ENCODE data around the gene ELP5.

The ELP5 gene, protein sequence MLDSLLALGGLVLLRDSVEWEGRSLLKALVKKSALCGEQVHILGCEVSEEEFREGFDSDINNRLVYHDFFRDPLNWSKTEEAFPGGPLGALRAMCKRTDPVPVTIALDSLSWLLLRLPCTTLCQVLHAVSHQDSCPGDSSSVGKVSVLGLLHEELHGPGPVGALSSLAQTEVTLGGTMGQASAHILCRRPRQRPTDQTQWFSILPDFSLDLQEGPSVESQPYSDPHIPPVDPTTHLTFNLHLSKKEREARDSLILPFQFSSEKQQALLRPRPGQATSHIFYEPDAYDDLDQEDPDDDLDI

DNA sequence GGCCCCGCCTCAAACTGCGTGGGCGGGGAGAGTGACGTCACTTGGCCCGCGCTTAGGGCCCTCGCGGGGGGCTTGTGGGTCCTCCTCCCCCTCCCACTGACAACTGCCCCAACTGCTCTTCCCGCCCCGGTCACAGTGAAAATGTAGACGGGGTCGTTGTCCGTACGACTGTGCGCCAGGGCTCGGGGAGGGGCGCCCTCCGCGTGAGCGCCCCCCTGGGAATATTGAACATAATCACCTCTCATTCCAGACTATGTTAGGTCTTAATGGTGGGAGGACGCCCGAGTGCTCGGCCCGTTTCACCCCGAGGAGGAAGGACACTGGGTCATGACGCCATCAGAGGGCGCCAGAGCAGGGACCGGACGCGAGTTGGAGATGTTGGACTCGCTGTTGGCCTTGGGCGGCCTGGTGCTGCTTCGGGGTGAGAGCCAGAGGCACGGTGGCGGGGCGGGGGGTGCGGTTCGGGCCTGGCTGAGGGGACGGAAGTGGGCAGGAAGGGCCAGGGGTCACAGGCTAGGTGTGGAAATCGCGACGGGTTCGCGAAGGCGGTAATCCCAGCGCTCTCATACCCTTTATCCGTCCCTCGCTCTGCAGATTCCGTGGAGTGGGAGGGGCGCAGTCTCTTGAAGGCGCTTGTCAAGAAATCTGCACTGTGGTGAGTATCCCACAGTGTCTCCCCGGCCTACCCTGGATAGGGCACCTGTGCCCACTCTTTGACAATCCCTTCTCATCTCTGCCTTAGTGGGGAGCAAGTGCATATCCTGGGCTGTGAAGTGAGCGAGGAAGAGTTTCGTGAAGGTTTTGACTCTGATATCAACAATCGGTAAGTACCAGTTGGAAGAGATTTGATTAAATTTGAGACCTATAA, at the start of gene ELP5:
Gene ELP5, plus strand, starts transcription at position 40 of the 868 bp plus-strand sequence. Its CDS starts 336 bp downstream, at position 376.
- peak; percentile 89 for DNase-seq

DNA sequence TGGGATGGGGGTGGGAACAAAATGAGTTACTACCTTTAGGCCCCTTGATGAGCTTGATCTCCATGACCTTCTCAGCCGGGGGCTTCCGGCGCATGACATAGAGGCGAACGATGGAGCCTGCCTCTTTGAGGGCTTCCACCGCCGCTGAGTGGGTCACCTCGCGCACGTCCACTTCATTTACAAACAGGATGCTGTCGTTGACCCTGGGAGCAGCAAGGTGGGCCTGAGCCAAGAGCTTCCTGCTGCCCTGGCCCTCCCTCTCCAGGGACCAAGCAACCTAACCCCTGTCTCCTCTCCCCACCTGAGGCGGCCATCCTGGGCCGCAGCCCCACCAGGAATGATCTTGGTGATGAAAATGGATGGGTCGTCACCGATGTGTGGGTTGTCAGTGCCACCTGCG, 48.6 kb upstream of the ELP5 start:
- DNase-seq: no peak

DNA sequence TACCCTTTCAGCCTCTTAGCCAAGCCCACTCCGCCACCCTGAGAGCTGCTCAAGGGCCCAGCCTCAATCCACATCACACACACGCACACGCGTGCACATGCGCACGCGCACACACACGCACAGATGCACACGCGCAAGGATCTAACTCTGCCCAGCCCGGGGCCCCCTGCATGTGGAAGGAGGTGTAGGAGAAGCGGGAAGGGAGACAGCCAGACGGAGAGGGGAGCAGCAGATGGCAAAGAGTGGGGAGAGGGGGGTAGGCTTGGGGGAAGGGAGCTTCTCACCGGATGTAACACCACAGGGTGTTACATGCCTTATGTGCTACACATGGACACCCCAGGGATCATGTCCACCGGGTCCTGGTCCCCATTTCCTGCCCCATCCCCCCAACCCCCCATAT, 47.7 kb upstream of the ELP5 start:
- peak; percentile 61 for DNase-seq

DNA sequence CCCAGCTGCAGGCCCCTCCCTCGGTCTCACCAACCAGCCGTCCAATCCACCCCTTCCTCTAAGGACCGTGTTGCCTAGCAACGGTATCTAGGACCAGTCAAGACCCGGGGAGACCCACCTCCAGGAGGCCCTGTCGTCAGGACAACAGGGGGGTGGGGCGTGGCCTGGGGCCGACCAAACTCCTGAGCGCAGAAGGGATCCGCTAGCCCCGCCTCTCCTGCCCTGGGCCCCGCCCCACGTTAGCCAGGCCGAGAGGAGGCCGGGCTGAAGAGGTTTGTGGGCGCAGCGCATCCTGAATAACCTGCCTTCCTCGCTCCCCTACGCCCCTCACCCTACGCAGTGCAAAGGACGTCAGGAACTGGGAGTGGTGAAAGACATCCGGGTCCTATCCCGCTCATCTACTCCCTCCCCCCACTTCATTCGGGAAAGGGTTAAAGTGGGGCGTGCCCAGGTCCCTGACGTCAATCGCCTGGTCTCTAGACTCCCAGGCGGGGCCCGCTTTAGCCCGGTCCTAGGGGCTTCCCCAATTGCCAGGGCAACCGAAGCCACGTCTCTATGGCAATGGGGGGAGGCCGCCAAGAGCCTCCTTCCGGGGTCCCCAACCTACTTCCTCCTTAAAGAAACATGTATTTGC, 47.1 kb upstream of the ELP5 start:
- DNase-seq: peak; percentile 96

DNA sequence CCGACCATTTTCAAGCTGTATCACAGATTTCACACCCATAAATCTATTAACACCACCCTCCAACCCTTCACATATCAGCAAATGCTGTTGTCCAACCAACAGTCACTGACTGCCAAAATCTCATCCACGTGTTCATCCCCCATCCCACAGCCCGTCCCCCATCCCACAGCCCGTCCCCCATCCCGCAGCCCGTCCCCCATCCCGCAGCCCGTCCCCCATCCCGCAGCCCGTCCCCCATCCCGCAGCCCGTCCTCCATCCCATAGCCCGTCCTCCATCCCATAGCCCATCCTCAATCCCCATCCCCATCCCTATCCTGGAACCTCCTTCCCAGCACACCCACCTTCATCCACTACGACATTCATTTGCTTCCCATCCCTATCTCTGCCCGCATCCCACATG, 46.5 kb upstream of the ELP5 start:
- DNase-seq: no peak

DNA sequence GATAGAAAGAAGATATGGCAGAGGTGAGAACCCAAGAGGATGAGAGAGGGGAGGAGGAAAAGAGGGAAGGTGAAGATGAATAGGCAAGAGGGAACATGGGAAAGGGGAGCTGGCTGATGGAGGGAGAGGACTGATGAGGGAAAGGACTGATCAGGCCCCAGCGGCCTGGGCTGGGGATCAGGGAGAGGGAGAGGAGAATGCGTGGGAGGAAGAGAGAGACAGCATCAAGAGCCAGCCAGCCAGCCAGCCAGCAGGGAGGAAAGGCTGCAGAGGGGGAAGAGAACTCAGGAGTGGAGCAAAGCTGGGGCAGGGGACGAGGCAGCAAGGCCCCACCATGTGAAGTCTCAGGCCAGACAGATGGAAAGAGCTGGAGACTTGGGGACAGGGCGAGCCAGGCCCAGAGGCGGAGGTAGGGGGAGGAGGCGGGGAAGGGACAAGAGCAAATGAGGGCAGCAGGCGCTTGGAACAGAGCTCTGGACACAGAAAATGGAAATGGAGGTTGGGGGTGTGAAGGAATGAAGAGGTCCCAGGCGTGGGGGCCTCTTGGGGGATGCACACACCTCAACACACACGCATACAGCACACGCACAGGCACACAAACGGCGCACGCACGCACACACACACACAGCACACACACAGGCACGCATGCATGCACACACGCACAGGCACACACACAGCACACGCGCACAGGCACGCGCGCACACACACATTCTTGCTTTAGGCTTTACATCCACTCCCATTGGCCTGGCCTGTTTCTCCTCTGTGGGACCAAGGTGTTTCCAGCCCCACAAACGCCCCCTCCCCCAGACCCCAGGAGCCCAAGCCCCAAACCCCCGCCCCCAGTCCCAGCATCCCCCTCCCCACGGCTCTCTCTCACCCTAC, 44.7 kb upstream of the ELP5 start:
- no peak for DNase-seq

DNA sequence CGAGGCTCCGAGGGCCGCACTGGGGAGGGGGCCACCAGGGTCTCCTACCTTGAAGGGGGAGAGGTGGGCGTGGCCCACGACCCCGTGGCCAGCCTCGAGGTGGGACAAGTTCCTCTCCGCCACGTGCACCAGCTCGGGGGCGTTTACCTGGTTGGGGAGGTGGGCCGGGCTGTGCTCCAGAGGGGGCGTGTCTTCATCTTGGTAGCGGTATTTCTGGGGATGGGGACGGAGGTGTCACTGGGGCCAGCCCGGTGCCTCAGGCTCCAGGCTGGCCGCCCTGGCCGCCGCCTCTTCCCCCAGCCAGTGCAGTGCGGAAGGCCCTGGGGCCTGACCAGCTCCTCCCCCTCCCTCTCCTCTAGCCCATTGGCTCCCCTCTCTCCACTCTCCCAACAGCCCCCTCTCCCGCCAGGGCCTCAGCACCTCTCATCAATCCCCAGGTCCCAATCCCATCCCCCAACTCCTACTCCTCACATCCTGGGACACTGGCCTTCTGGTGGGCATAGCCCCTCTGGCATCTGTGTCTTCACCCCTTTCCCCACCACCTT, 43.9 kb upstream of the ELP5 start:
- no peak for DNase-seq

DNA sequence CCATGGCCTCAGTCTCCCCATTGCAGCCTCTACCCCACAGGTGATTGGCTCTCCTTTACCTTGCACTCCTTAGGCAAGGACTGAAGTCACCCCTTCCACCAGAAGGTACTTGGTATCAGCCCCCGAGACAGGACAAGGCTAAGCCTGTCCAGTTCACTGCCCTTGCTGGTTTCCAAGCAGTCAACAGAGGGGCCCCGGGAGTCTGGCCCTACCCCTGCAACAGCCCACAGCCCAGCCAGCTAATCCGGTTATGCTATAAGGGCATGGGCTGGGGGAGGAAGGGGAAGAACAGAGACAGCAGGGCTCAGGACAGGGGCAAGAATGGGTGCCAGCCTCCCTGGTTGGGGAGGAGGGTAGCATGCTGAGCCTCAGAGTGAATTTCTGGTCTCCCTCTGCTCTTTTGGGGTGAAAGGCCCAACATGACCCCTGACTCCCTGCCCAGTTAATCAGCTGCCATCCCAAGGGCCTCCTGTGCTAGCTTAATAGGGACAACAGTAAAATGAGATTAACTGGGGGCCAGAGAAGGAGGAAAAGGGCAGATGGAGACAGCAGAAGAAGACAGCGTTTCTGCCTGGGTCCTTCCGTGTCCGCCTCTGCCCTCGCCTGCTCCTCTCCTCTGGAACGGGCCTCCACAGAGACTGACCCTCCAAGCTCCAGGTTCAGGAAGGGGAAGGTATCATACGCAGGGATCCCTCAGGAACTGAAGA, 43.1 kb upstream of the ELP5 start:
- DNase-seq: no peak

DNA sequence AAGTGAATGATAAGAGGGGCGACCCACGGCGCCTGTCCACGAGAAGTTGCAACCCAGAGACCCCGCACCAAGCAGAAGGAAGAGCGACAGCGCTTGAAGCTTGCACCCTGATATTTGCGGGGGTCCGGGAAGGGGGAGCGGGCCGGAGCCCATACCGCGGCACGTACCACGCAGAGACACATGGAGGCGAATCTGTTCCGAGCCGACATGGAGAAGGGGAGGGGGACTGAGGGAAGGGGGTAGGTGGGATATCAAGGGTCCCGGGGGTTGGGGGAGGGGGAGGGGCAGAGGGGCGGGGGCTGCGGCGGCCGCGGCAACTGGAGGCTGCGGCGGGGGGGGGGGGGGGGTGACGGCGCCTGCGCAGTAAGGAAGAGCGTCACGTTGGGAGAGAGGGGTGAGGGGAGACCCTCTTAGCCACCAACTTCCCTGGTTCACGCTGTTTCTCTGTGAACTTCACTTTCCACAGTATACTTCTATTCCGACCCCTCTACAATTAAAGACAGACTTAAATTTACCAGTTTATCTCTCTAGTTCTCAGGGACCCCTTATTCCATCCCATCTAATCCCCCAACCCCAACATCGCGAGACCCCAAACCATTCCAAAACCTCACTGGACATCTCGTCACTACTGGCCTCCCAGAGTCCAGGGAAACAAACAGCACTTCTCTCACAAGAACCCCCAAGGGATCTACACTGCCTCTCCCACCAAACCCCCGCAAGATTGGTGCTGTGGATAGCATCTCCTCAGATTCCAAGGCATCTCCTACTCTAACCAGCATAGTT, 40.3 kb upstream of the ELP5 start:
- DNase-seq: no peak

DNA sequence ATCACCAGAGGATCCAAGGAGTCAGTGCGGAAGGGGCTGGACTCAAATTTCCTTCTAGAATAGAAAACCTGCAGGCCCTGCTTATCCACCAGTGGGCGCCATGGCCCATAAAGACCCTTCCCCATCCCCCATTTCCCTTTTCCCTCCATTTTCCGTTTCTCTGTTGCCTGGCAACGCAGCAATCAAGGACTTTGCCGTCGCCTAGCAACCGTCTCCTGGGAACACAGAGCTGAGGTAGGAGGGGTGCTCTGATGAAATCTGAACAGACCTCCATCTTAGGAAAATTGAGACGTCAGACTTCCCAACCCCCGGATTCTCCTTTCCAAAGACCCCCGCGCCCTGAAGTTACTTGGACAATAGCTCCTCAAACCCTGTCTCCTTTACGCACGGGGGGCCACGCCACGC, 38.1 kb upstream of the ELP5 start:
- peak; percentile 99 for DNase-seq

DNA sequence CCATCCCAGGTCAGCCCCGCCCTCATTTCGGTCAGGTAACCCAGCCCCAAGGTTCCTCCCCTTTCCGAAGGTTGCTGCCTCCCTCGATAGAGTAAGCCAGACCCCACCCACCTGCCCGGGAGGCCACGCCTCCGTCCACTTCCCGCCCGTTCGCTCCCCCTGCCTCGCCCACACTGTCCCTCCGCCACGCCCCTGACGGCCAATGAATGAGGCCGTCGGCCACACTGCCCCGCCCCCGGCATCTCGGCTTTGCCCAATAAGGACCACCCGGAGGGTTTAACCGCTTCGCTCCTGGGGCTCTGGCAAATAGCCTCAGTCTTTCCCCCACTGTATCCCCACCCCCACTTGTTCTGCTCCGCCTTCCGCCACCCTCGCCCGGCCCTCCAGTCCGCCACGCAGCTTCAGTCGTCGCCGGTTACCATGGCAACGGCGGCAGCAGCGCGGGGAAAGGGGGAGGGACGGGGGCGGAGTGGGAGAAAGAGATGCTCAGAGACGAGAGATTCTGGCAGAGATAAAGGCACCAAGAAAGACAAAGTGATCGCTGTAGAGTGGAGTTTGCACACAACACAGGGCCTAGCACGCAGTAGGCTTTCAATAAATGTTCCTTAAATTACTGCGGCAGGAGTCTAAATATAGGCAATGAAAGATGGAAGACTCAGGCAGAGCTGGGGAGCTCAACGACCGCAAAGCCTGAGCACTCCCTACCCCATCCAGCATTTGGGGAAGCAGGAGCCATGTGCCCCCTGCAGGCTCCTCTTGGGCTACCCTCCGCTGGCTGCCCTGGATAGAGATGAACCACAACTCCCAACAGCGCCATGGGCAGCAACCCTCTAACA, 37.5 kb upstream of the ELP5 start:
- peak; percentile 99 for DNase-seq

DNA sequence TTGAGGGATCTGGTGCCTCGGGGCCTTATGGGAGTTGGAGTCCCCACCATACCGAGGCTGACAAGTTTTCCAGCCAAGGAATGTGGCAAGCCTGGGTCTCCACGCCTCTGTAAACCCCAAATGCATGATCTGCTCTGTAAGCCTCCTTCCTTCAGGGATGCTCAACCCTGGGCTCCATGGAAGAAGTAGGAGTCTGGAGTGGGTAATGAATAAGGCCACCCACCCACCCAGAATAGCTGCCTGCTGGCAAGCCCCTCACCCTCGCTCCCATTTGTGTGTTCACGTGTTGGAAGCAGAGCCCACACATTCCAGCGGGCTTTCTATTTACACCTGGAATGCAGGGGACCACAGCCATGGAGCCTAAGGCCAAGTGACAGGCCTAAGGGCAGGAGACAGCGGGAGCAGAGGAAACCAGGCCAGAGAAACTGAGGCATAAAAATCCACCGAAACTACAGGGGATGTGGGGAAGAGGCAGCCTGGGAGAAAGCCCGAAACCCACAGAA, 36.8 kb upstream of the ELP5 start:
- DNase-seq: no peak

DNA sequence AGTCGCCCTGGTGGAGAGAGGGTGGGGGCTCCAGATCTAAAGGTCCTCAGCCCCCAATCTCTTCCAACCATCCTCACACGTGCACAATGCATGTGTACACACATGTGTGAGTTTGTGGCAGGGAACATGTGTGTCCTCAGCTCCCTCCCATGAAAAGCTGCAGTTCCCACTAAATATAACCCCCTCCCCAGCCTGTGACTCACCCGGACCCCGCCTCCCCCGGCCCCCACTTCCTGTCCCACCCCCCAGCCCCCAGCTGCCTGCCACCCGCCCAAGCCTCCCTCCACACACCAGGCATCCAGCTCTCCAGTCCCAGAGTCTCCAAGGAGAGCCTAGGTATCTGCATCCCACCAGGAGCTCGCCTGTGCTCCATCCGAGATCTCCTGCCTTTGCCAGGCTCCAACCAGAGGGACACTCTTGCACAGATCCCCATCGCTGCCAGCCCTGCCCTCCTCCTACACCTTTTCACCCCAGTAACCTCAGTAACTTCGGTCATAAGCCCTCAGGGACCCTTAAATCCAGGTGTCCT, 36.3 kb upstream of the ELP5 start:
- no peak for DNase-seq

DNA sequence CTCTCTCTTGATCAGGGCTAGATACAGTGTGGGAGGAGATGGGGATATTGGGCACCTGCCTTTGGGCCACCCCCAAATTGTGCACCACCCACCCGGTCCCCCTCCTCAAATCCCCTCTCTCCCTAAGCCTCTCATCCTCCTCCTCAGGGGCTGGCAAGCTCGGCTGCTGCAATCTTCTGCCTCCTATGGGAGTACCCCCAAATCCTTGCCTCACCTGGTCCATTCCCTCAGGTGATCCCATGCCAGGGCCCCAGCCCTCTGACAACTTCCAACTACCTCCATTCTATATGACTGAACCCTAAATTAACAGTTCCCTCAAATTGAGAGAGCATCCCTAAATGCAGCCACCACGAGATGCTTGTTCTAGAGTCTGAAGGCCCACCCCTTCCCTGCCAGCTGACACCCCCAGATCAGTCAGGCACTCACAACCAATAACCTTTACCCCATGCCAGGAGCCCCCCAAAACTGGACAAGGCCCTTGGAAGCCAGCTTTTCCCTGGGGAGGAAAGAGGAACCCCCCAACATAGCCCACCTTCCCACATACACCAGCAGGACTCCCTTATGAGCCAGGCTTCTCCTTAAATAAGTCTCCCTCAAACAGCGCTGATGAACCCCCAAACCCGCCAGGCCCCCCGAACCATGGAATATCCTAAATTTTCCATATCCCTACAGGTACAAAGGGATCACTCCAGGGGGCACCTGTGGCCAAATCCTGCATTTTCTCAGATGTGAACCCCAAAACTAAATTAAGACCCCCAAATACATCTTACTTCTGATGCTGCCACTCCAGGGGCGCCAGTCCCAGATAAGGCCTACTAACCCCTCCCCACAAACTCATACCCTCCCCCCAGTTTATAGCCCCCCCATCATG, 35.5 kb upstream of the ELP5 start:
- no peak for DNase-seq

DNA sequence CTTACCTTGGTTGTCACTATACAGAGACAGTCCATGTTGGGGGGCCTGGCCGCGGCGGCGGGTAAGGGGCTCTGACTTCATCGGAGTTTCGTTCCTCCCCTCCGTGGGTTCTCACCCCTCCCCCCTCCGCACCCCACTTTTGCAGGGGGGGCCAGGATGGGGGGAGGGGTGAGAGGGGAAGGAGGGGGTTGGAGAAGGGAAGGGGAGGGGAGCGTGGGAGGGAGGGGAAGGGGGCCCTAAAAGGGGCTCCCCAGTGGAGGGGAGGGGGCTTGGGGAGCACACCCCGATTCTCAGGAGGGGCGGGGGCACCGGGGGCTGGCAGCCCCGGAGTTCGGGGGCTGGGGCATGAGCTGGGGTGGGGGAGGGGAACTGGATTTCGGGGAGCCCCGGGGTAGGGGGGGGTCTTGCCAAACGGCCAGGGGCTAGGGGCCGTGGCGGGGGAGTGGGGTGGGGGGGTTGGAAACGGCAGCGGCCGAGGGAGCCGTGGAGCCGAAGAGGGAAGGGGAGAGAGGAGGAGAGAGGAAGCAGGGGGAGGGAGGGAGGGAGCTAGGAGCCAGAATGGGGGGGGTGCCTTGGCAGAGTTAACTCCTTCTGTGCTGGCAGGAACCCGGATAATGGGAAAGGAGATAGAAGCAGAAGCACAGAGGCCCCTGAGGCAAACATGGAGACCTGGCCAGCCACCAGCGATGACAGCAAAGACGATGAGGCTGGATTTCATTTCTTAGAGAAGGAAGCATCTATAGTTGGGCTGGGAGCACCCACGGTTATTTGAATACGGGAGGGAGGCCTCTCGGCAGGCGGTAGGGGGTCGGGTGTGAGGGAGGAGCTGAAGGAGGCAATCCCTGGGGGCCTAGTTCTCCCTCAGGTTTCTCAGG, 34.7 kb upstream of the ELP5 start:
- DNase-seq: peak; percentile 57

DNA sequence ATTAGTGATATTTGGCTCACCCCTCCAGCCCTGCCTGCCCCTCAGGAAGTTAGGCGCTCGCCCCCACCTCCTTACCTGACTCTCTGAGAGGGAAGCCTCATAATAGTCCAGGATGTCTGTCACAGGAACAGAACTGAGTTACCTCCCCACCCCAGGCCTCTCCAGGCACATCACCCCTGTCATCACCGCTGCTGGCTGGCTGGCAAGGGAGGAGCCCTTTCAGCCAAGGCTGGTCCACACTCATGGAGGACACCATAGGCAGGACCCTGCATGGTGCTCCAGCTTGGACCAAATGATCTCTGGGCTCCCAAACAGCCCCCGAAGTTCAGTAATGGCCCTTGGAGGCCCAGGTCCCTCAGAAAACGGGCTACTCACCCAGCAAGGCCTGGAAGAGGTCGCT, 33.8 kb upstream of the ELP5 start:
- DNase-seq: no peak

DNA sequence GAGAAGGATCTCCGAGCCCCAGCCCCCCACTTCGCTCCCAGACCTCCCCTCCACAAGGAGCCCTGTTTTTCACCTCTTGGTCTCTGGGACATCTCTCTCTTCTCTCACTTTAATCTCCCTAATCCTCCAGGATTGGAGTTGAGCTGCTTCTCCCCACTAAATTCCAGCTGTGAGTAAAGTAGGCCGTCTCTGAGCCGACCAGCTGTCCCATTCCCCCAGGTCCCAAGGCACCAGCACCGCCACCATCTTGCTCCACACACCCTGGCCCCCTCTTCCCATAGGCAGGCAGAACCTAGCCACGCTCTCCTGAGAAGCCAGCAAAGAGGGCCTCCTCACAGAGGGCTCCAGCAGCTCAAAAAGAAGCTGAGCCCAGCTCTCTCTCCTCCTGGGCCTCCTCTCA, 33.3 kb upstream of the ELP5 start:
- DNase-seq: no peak

Measured in NCI-H1694 (cell line).